Stimulated activated CD8-positive, alpha-beta memory T cell treated with anti-CD3 and anti-CD28 coated beads, Interleukin-4, amount 100 ng/mL, for 4 hours (primary cell): ENCODE data around the gene LNPK.
"Not testable (repeated sequence)": the region's sequence is repeated elsewhere in the genome, so short reads cannot be mapped to it uniquely, and the experiment has no call there.

ENCODE experiments used
- DNase-seq, 2 donors: peaks; one replicate each; pipeline ENCODE4 v3.0.0-alpha.2; 2020; ENCODE audit warnings: low read depth in 2 of 2, low spot score in 1 of 2

Gene LNPK, protein sequence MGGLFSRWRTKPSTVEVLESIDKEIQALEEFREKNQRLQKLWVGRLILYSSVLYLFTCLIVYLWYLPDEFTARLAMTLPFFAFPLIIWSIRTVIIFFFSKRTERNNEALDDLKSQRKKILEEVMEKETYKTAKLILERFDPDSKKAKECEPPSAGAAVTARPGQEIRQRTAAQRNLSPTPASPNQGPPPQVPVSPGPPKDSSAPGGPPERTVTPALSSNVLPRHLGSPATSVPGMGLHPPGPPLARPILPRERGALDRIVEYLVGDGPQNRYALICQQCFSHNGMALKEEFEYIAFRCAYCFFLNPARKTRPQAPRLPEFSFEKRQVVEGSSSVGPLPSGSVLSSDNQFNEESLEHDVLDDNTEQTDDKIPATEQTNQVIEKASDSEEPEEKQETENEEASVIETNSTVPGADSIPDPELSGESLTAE

DNA sequence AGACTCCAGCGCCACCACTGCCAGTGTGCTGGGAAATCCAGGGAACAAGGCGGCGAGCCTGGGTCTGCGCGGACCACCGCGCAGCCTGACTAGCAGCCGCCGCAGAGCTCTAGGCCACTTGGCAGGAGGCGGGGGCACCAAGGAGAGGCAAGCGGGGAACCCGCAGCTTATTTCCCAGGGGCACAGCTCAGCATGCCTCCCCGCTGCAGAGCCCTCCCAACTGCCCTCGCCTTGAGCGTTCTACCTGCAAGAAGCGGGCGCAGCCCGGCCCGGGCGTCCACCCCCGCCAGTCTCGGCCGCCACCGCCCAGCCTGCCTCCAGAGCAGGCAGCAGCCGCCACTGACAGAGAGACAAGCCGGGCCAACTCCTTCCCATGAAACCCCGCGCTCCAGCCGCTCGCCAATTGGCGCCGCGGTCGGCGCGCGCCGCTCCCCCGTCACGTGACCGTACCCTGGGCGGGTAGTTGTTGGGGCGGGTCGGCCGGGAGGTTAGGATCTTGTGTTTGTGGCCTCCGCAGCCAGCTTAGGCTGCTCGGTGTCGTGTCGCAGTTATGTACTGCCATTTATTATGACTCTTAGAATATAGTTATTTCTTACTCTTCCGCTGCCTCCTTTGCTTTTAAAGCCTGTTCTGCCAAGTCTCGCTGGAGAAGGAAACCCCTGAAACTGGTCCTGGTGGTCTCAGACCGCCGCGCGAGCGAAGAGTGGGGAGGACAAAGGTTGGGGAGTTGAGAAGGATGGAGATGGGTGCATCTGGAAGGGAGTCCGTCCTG is at the start of gene LNPK:
Gene LNPK (minus strand): TSS at position 352 of the 772 bp plus-strand sequence. CDS start 6,683 bp downstream, outside the sequence.
- DNase-seq = peak; percentile 78 to 81

DNA sequence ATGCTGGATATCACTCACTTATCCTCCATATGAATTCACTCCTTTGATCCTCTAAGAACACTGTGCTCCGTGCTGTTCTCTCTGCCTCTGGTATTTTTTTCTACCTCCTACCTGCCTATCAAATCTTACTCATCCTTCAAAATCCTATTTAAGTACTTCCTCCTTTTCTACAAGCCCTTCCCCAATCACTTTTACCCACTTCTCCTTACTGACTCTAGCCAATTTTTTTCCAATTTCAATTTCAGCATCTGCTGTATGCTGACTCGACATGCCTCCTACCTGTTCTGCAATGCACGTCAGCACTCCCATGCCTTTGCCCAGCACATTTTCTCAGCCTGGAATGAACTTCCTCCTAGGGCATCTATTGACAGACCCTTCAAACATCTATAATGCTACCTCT is 37.3 kb upstream of the LNPK start:
- no peak for DNase-seq

DNA sequence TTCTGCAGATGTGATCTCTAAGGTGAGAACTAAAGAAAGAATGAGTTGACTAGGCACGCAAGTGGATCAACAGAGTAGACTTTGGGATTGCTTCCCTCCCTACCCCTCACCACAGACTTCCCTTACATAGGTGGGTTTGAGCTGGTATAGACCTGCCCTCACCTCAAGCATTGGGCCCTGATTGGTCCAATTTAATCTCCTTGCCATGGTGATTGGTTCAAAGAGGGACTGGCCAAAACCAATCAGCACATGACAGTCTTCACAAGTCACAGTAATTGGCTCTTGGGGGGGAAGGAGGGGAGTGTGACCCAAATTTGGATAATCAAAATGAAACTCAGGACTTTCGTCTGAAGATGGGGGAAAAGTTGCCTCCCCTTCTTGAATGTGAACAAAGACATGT is 36.6 kb upstream of the LNPK start:
- DNase-seq = no peak

DNA sequence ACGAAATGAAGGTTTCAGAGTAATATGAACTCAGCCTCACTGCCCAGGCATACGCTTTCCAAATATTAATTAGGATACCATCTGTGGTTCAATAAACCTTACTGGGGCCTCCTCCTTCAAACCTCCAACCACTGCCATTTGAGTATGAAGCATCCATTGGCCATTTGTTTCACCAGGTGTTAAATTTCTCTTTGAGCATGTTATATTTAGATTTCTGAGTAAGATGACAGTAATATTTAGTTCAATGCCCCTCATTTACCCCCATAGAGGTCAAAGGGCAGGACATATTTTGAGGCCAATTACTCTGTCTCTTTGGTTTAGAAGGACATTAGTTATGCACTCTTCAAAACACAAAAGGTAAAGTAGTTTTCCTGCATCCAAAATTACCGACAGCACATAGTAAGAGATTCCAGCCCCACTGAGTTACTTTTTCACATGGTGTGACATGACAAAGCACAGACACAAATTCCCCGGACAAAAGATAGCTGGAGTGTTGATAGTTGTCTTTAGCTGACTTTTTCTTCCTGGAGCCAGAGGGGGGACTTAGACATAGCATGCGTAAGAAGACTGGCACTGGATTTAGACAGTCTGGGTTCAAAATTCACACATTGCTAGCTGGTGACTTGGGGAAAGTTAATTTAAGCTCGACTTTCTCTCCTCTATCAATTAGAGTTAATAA is 33.1 kb upstream of the LNPK start:
- no peak for DNase-seq

DNA sequence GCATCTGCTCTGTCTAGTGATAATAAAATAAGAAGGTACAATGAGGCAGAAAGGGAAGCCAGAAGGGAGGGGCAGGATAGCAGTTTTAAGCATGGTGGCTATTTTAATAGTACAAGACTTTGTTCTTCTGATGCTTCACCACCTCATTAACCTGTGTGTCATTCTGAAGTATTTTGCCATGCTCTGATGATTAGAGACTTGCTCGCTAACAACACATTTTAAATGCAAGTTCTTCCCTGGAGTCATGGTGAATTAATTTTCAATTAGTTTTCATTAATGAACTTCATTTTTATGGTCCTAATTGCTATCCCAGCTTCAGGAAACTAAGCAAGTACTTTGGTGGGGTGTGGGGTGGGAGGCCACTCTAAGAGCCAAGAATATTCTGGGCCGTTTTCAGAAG is 25.7 kb upstream of the LNPK start:
- DNase-seq = no peak

DNA sequence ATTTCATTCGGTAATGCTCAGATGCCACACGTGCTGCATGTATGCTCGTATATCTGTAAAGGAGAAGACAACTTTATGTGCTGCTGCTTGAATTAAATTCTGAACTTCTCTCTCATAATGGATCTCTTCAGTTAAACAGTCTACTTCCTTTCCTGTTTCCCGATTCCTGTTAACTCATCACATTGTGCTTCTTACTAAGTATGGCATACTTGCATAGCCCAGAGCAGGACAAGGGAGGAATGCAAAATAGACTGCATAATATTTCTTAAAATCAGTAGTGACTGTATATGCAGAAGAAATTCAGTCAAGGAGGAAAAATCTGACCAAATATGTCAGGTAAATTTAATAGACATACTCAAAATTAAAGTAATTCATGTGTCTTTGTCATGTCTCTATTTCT is 23.9 kb upstream of the LNPK start:
- no peak for DNase-seq

DNA sequence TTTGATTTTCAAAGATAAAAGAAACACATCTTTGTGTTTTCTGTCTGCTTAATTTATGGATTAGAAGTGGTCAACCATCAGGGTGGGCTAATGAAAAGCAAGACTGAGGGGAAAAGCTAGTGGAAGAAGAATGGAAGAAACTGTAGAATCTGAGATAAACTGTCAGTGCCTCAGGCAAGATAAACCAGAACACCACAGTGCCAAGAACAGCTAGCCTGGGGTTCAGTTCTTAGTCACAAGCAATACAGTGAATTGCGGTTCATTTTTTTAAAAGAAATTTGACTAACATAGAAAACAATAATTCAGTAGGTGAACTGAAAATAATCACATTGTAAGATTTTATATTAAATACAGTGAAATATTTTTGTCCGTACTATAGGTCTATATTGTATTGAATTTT is 22.0 kb upstream of the LNPK start:
- no peak for DNase-seq

DNA sequence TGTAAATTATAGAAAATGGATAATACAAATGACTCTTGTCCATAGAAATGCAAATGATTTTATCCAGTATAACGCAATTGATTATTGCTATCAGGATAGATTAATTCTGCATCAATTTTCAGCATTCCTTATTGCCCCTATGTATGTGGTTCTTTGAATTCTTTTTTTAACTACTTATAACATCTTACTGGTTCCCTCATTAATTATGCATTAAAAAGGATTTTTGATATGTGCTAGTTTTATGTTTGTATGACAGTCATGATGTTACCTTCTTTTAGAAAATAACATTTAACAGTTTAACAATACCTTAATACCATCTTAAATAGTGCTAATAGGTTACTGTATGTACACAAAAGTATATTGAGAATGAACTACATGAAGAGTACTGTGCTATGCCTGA is 20.0 kb upstream of the LNPK start:
- no peak for DNase-seq

DNA sequence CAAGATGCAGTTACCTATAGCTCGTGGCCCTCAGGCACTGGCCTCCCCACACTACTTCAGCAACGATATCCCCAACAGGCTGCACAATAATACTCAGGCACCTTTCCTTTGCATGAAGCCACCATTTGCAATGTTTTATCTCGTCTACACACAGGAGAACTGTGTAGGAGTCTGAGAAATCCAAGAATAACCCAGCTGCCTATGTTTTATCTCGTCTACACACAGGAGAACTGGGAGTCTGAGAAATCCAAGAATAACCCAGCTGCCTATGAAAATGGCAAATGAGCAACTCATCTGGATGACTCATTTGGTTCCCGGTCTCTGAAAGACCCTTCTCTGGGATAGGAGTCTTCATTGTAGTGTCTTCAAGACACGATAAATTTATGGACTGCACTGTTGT is 18.3 kb upstream of the LNPK start:
- no peak for DNase-seq

DNA sequence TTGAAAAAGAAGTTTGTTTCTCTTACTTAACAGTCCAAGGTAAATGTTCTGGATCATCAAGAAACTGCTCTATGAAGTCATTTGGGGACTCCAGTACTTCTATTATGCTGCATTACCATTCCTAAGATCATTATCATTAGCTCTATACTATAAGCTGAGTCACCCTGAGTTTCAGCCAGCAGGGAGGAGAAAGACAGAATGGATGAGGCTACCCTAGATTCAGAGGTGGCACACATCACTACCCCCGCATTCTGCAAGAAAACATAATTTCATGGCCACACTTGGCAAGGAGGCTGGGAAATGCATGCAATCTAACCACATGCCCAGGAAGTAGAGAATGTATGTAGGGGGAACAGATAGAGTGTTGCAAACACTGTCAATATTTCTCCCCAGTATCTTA is 16.6 kb upstream of the LNPK start:
- no peak for DNase-seq

DNA sequence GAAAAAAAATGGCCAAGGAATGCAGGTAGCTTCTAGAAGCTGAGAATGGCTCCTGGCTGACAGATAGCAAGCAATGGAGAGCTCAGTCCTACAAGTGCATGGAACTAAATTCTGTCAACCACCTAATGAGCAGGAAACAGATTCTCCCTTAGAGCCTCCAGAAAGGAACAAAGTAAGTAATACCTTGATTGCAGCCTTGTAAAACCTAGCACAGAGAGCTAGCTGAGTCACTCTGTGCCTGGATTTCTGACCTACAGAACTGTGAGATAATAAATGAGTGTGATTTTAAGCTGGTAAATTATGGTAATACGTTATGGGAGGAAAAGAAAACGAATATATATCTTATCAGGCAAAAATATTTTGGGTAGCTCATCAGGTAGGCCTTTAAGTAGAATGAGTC is 7.4 kb upstream of the LNPK start:
- no peak for DNase-seq

DNA sequence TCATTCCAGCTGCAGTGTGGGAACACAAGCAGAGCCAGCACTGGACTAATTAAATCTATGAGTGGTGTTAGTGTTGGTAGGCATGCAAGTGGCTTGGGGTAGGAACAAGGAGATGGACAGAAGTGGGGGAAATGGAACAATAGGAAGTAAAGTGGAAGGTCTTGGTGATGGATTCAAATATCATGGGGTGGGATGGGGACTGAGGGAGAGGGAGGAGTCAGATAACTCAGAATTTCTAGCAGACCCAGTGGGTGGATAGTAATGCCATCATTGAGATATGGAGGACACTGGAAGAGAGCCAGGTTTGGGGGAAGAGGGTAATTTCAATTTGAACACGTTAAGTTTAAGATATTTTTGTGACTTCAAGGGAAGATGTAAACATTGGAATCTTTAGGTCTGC is 2.9 kb upstream of the LNPK start:
- DNase-seq = no peak

DNA sequence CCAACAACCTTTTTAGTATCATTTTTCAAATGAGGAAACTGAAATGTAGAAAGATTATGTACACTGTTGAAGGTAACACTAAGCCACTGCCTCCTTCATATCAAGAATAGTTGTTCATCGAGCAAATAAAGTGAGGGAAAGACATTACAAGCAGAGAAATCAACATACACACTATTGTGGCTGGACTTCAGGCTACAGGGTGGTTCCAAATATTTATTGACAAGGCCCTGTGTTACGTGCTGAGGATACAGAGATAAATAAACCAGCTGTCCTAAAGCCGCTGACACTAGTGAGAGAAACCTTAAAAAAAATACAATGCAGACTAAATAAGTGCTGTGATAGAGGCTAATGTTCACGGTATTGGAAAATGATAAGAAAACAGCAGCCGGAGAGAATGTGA is 1.9 kb upstream of the LNPK start:
- DNase-seq = no peak

DNA sequence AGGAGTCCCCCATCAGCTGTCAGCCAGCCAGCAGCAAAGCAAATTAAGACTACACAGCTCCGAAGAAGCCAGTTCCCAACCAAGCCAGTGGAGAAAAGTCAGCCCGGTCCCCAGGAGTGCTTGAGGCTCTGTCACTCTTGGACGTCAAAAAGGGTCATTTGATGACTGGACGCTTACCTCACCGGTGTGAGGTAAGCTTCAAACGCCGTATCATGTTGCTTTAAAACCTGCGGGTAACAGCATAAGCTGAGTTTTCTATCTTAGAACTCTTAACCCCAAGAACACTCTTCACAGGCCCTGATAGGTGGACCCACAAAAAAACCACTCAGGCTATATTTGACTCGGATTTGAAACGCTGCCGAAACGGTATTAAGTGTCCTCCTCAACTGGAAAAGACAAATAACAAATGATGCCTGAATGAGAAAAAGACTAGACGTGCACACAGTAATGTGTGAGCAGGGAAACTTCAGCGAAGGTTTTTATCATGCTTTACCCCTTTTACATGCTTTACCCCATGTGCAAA is 682 bp upstream of the LNPK start:
- DNase-seq = no peak

DNA sequence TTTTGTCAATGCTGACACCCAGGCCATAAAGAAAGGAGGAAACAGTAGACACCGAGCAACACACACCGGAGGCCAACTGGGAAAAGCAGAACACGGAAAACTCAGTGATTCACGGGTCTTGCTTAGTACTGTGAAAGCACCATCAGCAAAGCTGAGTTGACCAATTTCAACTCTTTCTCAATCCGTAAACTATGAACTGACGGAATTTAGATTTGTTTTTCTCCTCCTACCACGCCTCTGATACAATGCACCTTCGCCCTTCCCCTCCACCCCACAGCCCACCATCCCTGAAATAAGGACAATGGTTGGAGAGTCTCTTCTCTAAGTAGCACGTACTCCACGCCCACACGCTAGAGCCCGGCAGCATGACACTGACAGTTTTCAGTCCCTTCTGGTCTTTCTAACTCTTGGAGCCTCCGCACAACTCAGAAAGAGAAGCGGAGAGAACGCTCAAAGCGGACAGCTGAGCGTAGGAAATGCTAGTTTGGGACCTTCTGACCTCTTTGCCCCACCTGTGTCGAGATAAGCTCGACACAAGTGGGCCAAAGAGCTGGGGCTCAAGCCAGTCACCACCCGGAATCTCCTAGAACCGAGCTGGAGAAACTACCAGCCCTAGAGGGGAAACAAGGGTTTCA is 669 bp downstream of the LNPK start:
- DNase-seq = no peak

DNA sequence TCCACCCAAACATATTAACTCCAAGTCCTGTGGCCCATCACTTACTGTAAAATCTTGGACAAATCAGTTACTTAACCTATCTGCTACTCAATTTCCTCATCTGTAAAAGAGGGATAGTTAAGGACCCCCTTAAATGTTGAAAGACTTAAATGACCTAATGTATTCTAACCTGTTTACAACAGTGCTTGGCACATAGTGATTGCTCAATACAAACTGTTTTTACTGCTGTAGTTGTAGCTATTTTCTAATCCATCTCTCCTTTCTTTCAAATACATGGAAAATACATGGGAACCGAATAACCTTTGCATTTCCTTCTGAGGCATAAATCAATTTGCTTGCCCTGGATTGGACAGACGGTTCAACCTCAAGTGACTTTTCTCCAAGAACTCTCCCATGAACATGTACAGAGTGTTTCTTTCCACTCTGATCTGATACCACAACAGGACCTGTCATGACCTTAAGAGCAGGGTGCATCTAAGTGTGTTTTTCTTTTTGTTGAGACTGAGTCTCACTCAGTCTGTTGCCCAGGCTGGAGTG is 2.7 kb downstream of the LNPK start:
- DNase-seq = no peak

DNA sequence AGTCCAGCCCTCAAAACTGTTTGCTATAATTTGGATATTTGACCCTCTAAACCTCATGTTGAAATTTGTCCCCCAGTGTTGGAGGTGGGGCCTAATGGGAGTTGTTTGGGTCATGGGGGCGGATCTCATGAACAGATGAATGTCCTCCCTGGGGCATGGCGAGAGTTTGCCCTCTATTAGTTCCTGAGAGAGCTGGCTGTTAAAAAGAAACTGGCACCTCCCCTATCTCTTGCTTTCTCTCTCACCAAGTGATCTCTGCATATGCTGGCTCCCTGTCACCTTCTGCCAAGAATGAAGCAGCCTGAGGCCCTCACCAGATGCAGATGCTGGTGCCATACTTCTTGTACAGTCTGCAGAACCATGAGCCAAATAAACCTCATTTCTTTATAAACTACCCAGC is 12.0 kb downstream of the LNPK start:
- DNase-seq = no peak

DNA sequence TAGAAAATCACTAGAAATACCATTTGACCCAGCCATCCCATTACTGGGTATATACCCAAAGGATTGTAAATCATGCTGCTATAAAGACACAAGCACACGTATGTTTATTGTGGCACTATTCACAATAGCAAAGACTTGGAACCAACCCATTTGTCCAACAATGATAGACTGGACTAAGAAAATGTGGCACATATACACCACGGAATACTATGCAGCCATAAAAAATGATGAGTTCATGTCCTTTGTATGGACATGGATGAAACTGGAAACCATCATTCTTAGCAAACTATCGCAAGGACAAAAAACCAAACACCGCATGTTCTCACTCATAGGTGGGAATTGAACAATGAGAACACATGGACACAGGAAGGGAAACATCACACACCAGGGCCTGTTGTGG is 14.9 kb downstream of the LNPK start:
- not testable (repeated sequence) for DNase-seq

DNA sequence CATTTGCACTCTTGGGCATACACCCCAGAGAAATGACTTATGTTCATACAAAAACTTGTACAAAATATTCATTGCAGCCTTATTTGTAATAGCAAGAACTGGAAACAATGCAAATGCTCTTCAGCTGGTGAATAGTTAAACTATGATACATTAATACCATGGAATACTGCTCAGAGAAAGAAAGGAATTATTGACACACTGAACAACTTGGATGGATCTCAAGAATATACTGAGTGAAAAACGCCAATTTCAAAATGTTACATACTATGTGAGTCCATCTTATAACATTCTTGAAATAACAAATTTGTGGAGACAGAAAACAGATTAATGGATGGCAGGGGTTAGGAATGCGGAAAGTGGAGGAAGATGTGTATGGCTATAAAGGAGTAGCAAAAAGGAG is 17.2 kb downstream of the LNPK start:
- DNase-seq = no peak

DNA sequence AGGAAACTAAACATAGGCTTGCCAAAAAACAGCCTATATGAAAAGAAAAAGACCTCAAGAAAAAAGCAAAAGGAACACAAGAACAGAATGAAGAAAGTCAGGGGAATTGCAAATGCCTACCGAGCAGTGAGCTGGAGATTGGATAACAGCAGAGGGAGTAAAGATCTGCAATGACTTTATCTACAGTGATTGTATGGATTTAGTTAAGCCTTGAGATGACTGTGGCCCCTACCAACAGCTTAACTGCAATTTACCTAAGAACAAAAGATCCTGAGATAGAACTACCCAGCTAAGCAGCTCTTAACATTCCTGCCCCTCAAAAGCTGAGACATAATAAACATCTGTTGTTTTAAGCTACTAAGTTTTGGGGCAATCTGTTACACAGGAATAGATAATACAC is 20.5 kb downstream of the LNPK start:
- DNase-seq = no peak
